PC-9 (cell line): ENCODE data around the gene TOGARAM2. TPM values are rescaled to one million over a fixed set of nuclear protein-coding genes. Genes with fewer than 3 reads are reported as not detected.

Experiments used
- BruUV-seq: library from RNA; stranded (reverse); fragments of 400-500 nt; replicated peaks from 2 replicates; lab custom pipeline; 2021; lab: Mats Ljungman, UMichigan
- CTCF ChIA-PET: fragments of 300-600 bp; sonication (Branson Sonifier 250); formaldehyde crosslinking; loops from one replicate; lab custom pipeline; 2022; ENCODE audit warnings: antibody characterized with exemption; lab: Charles Lee
- POLR2A ChIA-PET: fragments of 300-600 bp; sonication (Branson Sonifier 250); formaldehyde crosslinking; loops from one replicate; lab custom pipeline; 2022; ENCODE audit warnings: antibody characterized with exemption; ENCODE audit not compliant: unreplicated experiment; lab: Charles Lee
- DNase-seq, 2 experiments: peaks; one replicate each; pipeline versions ENCODE4 v3.0.0 to v3.0.0-alpha.2; 2015 to 2022; ENCODE audit warnings: mixed read lengths in 1 of 2
- H2AFZ ChIP-seq: fragments of 200-600 bp; sonication (generic); 2 replicates; pipeline ENCODE4 v1.8.1; 2017; ENCODE audit warnings: antibody characterized with exemption
- H3F3A ChIP-seq: fragments of 200-600 bp; sonication (generic); 2 replicates; pipeline ENCODE4 v1.8.1; 2017; ENCODE audit warnings: antibody characterized with exemption, mild to moderate bottlenecking, low read depth; ENCODE audit not compliant: insufficient read depth
- H3K27ac ChIP-seq: fragments of 200-600 bp; sonication (generic); 2 replicates; pipeline ENCODE4 v1.6.1; 2016; ENCODE audit warnings: mixed run types
- H3K27me3 ChIP-seq: fragments of 200-600 bp; sonication (generic); 2 replicates; pipeline ENCODE4 v1.6.1; 2016; ENCODE audit warnings: low read depth, mixed run types; ENCODE audit not compliant: insufficient read depth
- H3K36me3 ChIP-seq: fragments of 200-600 bp; sonication (generic); 2 replicates; pipeline ENCODE4 v1.6.1; 2016; ENCODE audit warnings: low read depth, mixed run types
- H3K4me1 ChIP-seq: fragments of 200-600 bp; sonication (generic); replicated peaks from 2 replicates; pipeline ENCODE4 v1.6.1; 2016; ENCODE audit warnings: mixed run types; ENCODE audit not compliant: insufficient read depth
- H3K4me2 ChIP-seq: fragments of 200-600 bp; sonication (generic); 2 replicates; pipeline ENCODE4 v1.6.1; 2017; ENCODE audit warnings: mixed run types
- H3K4me3 ChIP-seq: fragments of 200-600 bp; sonication (generic); 2 replicates; pipeline ENCODE4 v1.6.1; 2016; ENCODE audit warnings: mixed run types
- H3K79me2 ChIP-seq: fragments of 200-600 bp; sonication (generic); 2 replicates; pipeline ENCODE4 v1.6.1; 2017; ENCODE audit warnings: low read depth, mixed run types
- H3K9me2 ChIP-seq: fragments of 200-600 bp; sonication (generic); 2 replicates; pipeline ENCODE4 v1.8.1; 2017; ENCODE audit warnings: mild to moderate bottlenecking; ENCODE audit not compliant: insufficient read depth
- H3K9me3 ChIP-seq: fragments of 200-600 bp; sonication (generic); 2 replicates; pipeline ENCODE4 v1.8.1; 2016; ENCODE audit warnings: low read depth; ENCODE audit not compliant: insufficient read depth
- H4K20me1 ChIP-seq: fragments of 200-600 bp; sonication (generic); 2 replicates; pipeline ENCODE4 v1.8.1; 2017; ENCODE audit not compliant: insufficient read depth
- CTCF ChIP-seq: fragments of 200-600 bp; sonication (generic); conservative IDR thresholded peaks from 2 replicates; pipeline ENCODE4 v1.6.1; 2017; ENCODE audit warnings: mixed run types, antibody characterized with exemption, mild to moderate bottlenecking, moderate library complexity
- EZH2 ChIP-seq: fragments of 200-600 bp; sonication (generic); IDR thresholded peaks from 2 replicates; pipeline ENCODE4 v1.8.0; 2017; ENCODE audit warnings: antibody characterized with exemption, low read depth
- intact Hi-C: fragments of 100-400 bp; cut with micrococcal nuclease; formaldehyde crosslinking; loops from one replicate; pipeline ENCODE4 v1.10.0; 2022; ENCODE audit not compliant: unreplicated experiment
- total RNA-seq: library from RNA; stranded (reverse); gene quantifications from 2 replicates; pipeline ENCODE4 v1.2.3, GENCODE V29; 2021

Gene TOGARAM2
- total RNA-seq, 1 experiment from 2014 or later, result 0.44 TPM

GRCh38 chr2:29070526-29070925 lies 89.4 kb downstream of the TOGARAM2 start:
- Histone ChIP-seq H2AFZ (no peak overlapping the region), H3K4me1 (no peaks in the 10 kb centered on the region), H4K20me1 (no peaks in the 10 kb centered on the region), H3K79me2 (no peaks in the 10 kb centered on the region), H3F3A (no peaks in the 10 kb centered on the region), H3K4me2 (no peak overlapping the region), H3K27me3 (no peaks in the 10 kb centered on the region), H3K36me3 (no peaks in the 10 kb centered on the region), H3K27ac (no peak overlapping the region), H3K9me3 (no peaks in the 10 kb centered on the region), H3K4me3 (no peak overlapping the region), H3K9me2 (no peaks in the 10 kb centered on the region)
- TF ChIP-seq CTCF (no peak), EZH2 (no peak)
- DNase-seq, result no peak
- ChIA-PET CTCF (no interaction called here), POLR2A (no interaction called here)
- intact Hi-C loops, result no loop called here
- no TSS peak for BruUV-seq

GRCh38 chr2:29071032-29071975 lies 90.2 kb downstream of the TOGARAM2 start:
- Histone ChIP-seq H3K27me3 (no peaks in the 10 kb centered on the region), H3K9me3 (no peaks in the 10 kb centered on the region), H3K36me3 (no peaks in the 10 kb centered on the region), H3K27ac (no peak overlapping the region), H3K79me2 (no peaks in the 10 kb centered on the region), H4K20me1 (no peaks in the 10 kb centered on the region), H3K4me2 (no peak overlapping the region), H3F3A (no peaks in the 10 kb centered on the region), H3K4me1 (no peaks in the 10 kb centered on the region), H3K4me3 (no peak overlapping the region), H2AFZ (no peak overlapping the region), H3K9me2 (no peaks in the 10 kb centered on the region)
- ChIA-PET CTCF (interaction anchor here (0.6 kb wide), 1 partner anchor 17 kb away, joined by 3 read pairs; no protein-coding TSS in a partner anchor), POLR2A (interaction anchor here (0.7 kb wide), 1 partner anchor 112 kb away, joined by 3 read pairs; no protein-coding TSS in a partner anchor)
- DNase-seq, result peak in 1 of 2 experiments; percentile 23
- TF ChIP-seq CTCF (no peak), EZH2 (no peak)
- intact Hi-C loops, result no loop called here
- BruUV-seq, result no TSS peak

- Histone ChIP-seq H3K4me3 (no peak overlapping the region), H3K9me3 (no peaks in the 10 kb centered on the region), H3K79me2 (no peaks in the 10 kb centered on the region), H3K27ac (no peak overlapping the region), H3K27me3 (no peaks in the 10 kb centered on the region), H2AFZ (no peak overlapping the region), H3K36me3 (no peaks in the 10 kb centered on the region), H3K4me2 (no peak overlapping the region), H3F3A (no peaks in the 10 kb centered on the region), H3K9me2 (no peaks in the 10 kb centered on the region), H4K20me1 (no peaks in the 10 kb centered on the region), H3K4me1 (no peaks in the 10 kb centered on the region)
- intact Hi-C loops, result no loop called here
- peak in 1 of 2 experiments; percentile 25 for DNase-seq
- ChIA-PET CTCF (interaction anchor here (0.6 kb wide), 1 partner anchor 16 kb away, joined by 3 read pairs; no protein-coding TSS in a partner anchor), POLR2A (no interaction called here)
- BruUV-seq, result no TSS peak
- TF ChIP-seq CTCF (no peak), EZH2 (no peak)
These were observed 91.2 kb downstream of the TOGARAM2 start for GRCh38 chr2:29072251-29072650.
